ENCODE data around the gene TLE7.

TLE7 gene

DNA sequence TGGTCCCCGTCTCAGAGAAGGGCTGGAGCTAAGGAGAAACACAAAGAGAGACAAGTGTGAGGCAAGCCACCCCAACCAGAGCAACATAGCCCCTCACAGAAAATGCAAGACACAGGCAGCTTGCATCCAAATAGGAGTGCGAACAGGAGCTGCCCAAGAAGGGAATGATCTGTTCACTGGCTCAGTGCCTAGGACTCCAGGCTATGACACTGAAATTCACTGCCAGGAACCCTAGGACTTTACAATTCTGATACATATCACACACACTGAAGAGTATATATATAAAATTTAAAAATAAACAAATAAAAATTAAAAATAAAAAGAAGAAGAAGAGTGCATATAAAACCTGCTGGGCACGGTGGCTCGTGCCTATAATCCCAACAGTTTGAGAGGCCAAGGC lies 14.9 kb upstream of the TLE7 start:
- TF ChIP-seq, protein P1, sequence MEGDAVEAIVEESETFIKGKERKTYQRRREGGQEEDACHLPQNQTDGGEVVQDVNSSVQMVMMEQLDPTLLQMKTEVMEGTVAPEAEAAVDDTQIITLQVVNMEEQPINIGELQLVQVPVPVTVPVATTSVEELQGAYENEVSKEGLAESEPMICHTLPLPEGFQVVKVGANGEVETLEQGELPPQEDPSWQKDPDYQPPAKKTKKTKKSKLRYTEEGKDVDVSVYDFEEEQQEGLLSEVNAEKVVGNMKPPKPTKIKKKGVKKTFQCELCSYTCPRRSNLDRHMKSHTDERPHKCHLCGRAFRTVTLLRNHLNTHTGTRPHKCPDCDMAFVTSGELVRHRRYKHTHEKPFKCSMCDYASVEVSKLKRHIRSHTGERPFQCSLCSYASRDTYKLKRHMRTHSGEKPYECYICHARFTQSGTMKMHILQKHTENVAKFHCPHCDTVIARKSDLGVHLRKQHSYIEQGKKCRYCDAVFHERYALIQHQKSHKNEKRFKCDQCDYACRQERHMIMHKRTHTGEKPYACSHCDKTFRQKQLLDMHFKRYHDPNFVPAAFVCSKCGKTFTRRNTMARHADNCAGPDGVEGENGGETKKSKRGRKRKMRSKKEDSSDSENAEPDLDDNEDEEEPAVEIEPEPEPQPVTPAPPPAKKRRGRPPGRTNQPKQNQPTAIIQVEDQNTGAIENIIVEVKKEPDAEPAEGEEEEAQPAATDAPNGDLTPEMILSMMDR (IDR thresholded peaks at IDR 0.05; ENCODE audit: insufficient read depth, low read depth, low read length, missing control alignments) = no peak
- DNase-seq (ENCODE audit: low read depth) = no peak
- H3K4me3 ChIP-seq (ENCODE audit: low read length) = no peak overlapping the region

DNA sequence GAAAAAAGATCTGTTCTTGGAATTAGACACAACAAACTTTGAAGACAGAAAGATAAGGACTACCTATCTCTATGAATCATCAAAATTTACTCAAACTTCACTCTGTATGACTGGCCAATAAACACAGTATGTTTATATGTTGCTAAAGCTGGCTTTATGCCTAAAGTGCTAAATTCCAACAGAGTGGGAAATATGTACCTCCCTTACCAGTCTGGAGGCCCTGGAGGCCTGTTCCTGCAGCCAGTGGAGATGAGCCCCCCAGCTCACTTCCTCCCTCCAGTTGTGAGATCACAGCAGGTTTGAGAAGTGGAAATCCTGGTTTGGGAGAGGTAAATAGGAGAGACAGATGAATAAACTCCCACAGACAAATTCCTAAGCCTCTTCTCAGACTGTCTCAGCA lies 11.2 kb upstream of the TLE7 start:
- TF ChIP-seq, protein P1 (IDR thresholded peaks at IDR 0.05; ENCODE audit: insufficient read depth, low read depth, low read length, missing control alignments) = no peak
- no peak for DNase-seq (ENCODE audit: low read depth)
- H3K4me3 ChIP-seq (ENCODE audit: low read length) = no peak overlapping the region

DNA sequence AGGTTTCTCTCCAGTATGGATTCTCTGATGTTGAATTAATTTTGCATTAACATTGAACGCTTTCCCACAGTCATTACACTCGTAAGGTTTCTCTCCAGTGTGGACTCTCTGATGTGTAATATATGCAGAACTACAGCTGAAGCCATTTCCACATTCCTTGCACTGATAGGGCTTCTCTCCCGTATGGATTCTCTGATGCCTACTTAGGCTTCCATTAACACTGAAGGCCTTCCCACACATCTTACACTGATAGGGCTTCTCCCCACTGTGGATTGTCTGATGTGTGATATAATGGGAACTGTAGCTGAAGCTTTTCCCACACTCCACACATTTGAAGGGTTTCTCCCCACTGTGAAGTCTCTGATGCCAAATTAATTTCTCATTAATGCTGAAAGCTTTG lies 7.2 kb upstream of the TLE7 start:
- no peak overlapping the region for H3K4me3 ChIP-seq (ENCODE audit: low read length)
- TF ChIP-seq, protein P1 (IDR thresholded peaks at IDR 0.05; ENCODE audit: insufficient read depth, low read depth, low read length, missing control alignments) = no peak

DNA sequence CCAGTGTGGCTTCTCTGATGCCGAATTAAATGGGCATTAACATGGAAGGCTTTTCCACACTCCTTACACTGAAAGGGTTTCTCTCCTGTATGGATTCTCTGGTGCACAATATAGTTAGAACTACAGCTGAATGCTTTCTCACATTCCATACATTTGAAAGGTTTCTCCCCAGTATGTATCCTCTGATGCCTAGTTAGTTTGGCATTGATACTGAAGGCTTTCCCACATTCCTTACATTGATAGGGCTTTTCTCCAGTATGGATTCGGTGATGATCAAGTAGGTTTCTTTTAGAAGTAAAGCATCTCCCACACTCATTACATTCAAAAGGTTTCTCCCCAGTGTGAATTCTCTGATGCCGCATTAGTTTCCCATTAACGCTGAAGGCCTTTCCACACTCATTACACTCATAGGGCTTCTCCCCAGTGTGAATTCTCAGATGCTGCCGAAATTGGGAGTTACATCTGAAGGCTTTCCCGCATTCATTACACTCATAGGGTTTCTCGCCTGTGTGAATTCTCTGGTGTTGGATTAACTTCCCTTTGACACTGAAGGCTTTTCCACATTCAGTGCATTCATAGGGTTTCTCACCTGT lies 6.5 kb upstream of the TLE7 start:
- H3K4me3 ChIP-seq (ENCODE audit: low read length) = no peak overlapping the region
- DNase-seq (ENCODE audit: low read depth) = no peak
- TF ChIP-seq, protein P1 (IDR thresholded peaks at IDR 0.05; ENCODE audit: insufficient read depth, low read depth, low read length, missing control alignments) = no peak

More for the DNA sequence above, 7.2 kb upstream of the TLE7 start:
- DNase-seq (ENCODE audit: low read depth) = no peak

DNA sequence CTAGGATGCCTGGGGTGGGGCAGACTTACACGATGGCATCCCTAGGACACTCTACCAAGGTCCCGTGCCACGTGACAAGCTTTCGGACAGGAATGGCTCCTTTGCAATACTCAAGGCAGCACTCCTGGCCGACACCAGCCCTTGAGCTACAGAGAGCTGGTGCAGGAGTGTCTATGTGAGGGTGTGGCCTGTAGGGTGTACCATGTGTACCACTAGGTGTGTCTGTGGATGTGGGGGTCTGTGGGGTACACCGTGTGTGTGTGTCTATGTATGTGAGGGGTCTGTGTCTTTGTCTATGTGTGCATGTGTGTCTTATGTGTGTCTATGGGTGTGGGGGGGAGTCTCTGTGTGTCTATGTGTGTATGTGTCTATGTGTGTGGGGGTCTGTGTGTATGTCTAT lies 1.9 kb upstream of the TLE7 start:
- no peak overlapping the region for H3K4me3 ChIP-seq (ENCODE audit: low read length)
- TF ChIP-seq, protein P1 (IDR thresholded peaks at IDR 0.05; ENCODE audit: insufficient read depth, low read depth, low read length, missing control alignments) = no peak
- DNase-seq (ENCODE audit: low read depth) = no peak

DNA sequence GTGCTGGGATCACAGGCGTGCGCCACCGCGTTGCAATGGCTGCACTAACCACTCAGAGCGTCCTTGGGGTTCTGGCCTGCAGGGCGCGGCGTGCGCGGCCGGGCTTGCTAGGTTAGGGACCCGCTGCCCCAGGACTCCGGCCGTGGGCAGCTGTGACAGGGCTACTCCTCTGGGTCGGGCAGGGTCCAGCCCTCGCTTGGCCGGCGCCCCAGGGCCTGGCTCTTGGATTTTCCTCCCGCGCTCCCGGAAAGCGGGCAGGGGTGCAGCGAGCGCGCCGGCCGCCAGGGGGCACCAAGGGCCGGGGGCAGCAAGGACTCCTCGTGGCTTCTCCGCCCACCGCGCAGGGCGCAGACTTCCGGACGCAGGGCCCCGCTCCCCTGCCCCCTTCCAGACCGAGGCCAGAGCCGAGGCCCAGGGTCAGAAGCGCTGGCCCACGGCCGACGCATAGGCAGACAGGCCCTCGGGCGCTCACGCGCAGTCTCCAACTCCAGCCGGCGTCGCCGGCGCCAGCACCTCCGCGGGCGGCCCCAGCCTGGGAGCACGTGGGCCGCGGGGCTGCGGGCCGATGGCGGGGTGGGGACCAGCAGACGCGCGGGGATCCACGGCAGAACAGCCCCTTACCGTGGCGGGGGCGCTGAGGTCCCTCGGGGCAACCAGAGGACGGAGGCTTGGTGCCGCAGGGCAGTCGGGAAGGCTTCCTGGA lies 355 bp downstream of the TLE7 start:
- no peak for DNase-seq (ENCODE audit: low read depth)
- H3K4me3 ChIP-seq (ENCODE audit: low read length) = no peak overlapping the region
- TF ChIP-seq, protein P1 (IDR thresholded peaks at IDR 0.05; ENCODE audit: insufficient read depth, low read depth, low read length, missing control alignments) = peak; percentile 9

Data from epithelial cell of esophagus (primary cell).